HG03460 (cell line): ENCODE data around the gene EEF1AKMT4.

Source experiments
- ATAC-seq: cut with Tn5 transposase; IDR thresholded peaks from one replicate; pipeline ENCODE4 v1.9.1; 2021; ENCODE audit not compliant: unreplicated experiment

Gene EEF1AKMT4

DNA sequence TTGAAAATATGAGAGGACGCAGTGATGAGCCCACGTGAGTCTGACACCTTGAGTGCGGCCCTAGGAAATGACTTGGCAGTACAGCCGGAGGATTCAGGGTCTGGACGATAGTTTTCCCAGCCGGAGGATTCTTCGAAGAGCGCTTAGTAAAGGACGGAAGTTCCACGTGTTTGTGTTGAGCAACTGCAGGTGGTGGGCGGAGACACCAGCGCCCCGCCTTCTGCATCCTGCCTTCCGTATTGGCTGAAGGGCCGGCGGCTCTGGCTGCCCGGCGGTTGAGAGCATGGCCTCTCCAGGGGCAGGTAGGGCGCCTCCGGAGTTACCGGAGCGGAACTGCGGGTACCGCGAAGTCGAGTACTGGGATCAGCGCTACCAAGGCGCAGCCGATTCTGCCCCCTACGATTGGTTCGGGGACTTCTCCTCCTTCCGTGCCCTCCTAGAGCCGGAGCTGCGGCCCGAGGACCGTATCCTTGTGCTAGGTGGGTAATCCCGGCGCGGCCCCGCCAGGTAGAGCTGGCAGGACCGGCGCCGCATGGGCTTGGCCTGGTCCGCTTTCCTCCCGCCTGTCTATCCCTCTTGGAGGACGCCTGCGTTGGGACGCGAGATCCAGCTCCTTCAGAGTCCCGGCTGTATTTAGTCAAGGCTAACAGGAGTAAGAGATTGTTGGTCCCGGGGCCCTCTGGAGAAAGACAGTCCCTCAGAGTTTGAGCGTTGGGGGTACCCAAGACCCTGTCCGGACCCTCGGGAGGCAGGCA lies at the start of gene EEF1AKMT4:
Gene EEF1AKMT4, plus strand, starts transcription at position 261 of the 755 bp plus-strand sequence. Its CDS starts 23 bp downstream, at position 284.
- peak; percentile 85 for ATAC-seq

DNA sequence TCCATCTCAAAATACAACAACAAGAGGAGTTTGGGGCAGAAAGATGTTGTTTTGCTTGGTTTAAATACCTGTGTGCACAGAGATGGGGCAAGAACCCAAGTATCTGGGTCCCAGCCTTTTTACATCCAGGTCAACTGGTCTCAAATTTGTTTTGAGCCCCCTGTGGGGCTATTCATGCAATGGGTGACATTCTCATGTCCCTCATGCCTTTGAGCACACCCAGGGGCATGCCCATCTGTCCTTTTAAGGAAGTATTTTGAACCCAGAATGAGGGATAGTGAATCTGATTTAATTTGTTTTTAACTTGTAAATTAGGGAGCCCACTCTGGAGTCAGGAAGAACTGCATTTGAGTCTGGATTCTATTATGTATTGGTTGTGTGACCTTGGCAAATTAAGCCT lies 48.6 kb upstream of the EEF1AKMT4 start:
- no peak for ATAC-seq

DNA sequence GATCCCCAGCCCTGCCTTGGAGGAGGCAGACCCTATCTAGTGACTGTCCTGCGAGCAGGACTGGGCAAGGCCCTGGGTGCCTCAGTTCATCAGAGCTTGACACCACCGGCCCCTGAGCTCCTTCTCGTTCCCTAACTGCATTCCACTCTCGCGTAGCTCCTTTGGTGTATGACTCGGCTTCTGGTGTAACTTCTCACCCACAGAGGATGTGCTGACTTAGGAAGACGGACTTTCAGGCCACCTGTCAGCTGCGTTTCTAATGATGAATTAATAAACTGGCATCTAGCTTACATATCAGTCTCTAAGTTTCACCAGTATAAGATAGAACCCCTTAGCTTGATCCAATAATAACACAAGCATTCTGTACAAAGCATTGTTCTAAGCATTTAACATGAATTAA lies 45.9 kb upstream of the EEF1AKMT4 start:
- no peak for ATAC-seq

DNA sequence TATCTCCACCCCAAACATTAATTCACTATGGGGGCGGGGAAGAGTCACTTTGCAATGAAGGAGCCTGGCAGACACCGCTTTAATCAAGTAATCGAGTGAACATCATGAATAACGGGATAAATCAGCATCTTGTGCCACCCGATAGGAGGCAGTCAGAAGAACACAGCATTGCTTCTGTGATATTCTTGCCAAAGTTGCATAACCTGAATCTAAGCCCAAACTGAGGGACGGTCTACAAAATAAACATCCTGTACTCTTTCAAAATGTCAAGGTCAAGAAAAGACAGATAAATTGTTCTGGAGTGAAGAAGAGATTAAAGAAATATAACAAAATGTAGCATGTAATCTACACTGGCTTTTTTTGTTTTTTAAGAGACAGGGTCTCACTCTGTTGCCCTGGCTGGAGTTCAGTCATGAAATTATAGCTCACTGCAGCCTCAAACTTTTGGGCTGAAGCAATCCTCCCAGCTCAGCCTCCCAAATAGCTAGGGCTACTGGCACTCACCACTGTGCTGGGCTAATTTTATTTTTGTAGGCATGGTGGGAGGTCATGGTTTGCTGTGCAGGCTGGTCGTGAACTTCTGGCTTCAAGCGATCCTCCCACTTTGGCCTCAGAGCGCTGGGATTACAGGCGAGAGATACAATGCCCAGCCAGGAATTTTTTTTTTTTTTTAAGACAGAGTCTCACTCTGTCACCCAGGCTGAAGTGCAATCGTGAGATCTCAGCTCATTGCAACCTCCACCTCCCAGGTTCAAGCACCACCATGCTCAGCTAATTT lies 40.1 kb upstream of the EEF1AKMT4 start:
- ATAC-seq: no peak

DNA sequence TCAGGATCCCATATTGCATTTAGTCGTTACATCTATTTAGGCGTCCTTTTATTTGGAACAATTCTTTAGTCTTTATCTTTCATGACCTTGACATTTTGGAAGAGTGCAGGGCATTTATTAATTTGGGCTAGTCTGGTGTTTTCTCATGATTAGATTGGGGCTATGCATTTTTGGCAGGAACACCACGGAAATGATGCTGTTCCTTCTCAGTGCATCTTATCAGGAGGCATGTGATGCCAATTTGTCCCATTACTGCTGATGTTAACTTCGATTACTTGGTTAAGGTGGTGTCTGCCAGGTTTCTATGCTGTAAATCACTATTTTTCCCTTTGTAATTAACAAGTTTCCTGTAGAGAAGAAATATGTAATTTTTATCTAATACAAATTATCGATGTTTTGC lies 38.2 kb upstream of the EEF1AKMT4 start:
- ATAC-seq: no peak

DNA sequence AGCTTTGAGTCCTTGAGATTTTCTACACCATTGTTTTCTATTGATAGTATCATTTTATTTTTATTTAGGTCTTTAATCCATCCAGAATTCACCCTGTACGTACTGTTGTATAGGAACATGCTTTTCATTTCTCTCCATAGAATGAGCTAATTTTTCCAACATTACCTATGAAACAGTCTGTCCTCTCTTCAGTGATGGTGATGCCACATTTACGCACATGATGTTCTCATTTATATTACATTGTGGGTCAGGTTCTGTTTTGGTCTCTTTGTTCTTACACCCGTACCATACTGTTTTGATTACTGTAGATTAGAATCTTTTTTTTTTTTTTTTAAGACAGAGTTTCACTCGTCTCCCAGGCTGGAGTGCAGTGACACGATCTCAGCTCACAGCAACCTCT lies 37.8 kb upstream of the EEF1AKMT4 start:
- no peak for ATAC-seq

DNA sequence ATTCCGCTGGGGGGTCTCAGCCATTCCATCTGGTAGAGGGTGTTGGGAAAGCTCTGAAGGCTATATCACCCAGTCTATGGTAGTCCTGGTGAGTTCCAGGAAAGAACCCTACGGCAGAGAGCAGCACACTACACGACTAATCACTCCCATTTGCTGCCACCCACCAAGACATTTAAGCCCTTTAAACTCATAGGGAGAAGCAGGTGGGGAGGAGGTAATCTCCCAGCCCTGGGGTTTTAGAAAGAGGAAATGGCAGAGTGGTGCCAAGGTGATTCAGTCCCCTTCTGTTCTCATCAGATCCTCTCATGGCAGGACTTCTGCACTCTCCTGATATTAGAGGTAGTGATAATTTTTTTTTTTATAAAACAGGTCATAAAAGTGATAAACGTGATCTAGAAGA lies 30.7 kb upstream of the EEF1AKMT4 start:
- ATAC-seq: no peak

DNA sequence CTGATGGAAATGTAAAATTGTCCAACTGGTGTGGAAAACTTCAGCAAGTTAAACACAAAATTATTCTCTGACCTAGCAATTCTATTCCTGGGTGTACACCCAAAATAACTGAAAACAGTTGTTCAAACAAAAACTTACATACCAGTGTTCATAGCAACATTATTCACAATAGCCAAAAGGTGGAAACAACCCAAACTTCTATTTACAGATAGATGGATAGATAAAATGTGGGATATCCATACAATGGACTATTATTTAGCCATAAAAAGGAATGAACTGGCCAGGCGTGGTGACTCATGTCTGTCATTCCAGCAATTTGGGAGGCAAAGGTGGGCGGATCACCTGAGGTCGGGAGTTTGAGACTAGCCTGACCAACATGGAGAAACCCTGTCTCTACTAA lies 27.0 kb upstream of the EEF1AKMT4 start:
- ATAC-seq: no peak

DNA sequence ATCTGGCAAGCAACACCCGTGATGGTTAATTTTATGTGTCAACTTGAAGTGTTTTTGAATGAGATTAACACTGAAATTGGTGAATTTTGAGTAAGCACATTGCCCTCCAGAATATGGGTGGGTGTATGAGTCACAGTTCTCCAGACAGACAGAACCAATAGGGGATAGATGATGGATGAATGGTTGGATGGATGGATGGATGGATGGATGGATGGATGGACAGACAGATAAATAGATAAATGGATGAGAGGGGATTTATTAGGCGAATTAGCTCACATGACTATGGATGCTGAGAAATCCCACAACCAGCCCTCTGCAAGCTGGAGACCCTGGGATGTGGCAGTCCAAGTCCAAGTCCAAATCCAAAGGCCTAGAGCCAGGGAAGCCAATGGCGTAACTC lies 25.5 kb upstream of the EEF1AKMT4 start:
- ATAC-seq: no peak

DNA sequence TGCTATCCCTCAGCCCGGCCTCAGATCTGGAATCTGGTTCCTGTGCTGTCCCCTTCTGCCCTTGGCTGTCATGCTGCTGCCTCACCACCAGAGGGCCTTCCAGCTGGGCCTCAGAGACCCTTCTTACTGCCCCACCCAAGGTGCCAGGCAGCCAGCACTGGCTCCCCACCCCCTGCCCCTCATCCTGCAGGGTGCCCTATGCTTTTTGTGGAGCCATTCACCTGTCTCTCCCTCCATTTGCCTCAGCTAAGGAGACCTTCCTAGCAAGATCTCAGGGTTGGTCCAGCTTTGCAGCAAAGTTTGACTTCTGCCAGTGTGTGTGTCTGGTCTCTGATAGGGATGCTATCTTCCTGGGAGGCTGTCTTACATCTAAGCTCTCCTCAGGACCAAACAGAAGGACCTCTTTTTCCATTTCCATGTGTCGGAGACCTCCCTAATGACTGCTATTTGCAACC lies 22.0 kb upstream of the EEF1AKMT4 start:
- ATAC-seq: no peak

DNA sequence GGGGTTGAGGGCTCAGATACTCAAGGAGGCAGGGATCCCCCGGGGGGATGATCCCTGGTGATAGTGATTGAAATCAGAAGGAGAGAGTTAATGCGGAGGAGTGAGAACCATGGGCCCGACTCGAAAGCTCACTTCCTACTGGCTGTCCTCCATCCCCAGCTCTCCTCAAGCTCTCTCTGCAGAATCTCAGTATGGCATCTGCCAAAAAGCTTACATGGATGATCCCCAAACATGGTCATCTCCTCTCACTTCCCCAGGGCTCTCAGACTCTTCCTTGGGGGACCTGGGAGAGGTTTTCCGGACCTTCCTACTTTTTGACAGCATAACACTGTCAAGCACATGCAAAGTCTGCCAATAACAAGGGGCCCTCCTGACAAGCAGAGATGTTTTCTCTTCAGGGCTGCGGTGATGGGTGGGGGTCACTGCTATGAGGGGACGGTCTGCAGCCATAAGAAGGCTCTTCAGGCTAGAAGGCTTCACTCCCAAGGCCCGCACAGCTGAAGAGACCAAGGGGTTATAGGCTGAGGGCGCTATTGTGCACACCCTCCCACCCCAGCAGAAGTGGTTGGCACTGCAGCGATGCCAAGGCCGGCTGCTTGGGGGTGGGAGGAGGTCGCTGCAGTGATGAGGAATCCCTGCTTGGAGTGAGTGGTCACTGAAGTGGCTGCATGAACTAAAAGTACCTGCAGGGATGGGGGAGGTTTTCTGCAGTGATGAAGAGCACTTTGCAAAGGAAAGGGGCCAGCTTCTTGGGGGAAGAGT lies 20.9 kb upstream of the EEF1AKMT4 start:
- ATAC-seq: no peak

DNA sequence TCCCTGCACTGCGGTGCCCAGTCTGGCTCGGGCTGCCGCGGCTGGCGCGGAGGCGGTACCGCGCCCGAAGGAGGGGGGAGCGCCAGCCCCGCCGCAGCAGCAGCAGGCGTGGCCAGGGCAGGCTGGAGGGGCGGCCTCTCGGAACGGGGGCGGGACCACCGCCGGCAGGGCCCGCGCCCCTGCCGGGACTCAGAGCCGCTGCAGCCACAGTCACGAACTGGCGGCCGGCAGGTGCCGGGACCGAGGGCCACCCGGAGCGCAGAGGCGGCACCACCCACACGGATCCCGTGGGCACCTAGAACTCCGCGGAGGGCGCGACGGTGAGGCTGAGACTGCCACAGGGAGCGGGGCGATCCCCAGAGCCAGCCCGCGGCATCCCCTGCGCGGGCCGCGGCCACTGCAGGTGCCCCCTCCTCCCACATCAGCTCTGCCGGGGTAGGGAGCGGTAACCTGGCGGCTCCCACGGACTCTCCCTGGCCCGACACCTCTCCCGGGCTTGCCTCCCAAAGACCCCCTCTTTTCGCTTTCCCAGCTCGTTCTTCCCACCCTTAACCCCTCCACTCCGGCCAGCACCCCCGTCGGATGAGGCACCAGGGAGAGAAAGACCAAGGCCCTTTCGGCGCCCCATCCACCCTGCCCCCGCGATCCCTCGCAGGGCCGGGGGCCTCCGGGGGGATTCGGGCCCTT lies 19.9 kb upstream of the EEF1AKMT4 start, which contains the start of gene VWA5B2:
Gene VWA5B2, plus strand, starts transcription at position 192 of the 687 bp plus-strand sequence. CDS start 944 bp downstream, outside the sequence.
- ATAC-seq: peak; percentile 66

DNA sequence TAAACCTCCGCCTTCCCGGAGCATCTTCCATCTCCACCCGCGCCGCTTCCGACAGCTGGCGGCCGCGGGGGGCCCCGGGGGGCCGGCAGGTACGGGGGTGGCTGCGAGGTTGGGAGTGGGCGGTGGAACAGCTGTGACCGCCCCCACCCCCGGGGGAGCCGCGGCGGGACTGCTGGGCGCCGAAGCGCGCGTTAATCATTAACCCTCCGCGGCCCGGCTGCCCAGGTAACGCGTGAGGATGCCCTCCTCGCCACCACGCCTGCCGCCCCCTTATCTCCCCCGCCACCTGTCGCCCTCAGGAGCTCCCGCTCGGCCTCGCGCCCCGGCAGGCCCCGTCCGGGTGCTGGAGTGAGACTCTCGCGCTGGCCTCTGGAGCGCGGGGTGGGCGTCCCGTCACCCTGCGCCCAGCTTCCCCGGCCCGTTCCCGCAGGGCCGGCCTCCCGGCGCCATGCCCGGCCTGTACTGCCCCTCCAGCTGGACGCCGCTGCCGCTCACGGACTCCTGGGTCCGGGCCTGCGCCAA lies 19.3 kb upstream of the EEF1AKMT4 start:
- no peak for ATAC-seq

DNA sequence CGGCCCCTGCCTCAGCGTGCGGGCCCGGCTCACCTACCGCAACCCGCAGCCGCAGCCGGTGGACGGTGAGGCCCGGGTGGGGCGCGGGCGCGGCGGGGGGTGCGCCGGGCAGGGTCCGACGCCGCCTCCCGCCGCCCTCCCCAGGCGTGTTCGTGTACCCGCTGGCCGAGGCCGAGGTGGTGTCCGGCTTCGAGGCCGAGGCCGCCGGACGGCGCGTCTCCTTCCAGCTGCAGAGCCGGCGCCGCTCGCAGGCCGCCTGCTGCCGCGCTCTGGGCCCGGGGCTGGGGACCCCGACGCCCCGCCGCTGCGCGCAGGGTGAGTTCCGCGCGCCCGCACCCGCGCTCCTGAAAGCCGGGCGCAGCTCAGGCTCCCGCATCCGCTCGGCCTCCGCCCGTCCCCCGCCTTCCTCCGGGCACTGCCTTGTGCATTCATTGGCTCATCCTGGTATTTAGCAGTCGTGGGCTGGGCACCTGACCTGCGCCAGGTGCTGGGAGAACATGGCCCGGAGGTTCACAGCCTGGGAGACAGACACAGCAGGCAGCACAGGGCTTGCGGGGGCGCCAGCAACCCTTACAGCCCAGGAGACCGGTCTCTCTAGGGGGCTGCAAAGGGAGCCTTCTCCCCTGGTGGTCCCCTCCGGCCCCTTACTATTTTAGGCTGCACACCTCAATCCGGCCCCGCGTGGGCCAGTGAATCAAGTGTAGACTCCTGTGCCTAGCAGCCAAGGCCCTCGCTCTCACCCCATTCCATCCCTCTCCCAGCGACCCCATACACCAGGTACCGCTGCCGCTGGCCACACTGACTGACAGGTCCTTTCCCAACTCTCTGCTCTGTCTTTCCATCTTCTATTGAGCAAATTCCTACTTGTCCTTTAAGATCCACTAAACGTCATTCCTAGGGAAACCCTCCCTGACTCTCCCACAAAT lies 18.6 kb upstream of the EEF1AKMT4 start:
- ATAC-seq: no peak

DNA sequence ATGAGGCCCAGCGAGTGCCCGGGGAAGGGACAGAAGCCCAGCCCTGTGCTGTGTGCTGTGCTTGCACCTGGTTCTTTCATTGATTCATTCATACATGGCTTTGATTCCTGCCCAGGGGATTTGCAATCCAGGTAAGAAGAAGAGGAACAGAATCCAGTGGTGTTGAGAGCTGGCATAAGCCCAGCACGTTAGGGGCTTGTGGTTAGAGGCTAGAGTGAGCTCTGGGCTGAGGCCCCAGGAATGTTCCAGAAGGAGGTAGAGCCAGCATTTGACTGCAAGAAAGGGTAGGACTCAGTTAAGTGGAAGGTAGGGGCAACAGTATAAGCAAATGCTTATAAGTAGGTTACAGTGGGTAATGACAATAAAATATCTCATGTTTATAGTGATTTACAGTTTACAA lies 17.8 kb upstream of the EEF1AKMT4 start:
- ATAC-seq: no peak

DNA sequence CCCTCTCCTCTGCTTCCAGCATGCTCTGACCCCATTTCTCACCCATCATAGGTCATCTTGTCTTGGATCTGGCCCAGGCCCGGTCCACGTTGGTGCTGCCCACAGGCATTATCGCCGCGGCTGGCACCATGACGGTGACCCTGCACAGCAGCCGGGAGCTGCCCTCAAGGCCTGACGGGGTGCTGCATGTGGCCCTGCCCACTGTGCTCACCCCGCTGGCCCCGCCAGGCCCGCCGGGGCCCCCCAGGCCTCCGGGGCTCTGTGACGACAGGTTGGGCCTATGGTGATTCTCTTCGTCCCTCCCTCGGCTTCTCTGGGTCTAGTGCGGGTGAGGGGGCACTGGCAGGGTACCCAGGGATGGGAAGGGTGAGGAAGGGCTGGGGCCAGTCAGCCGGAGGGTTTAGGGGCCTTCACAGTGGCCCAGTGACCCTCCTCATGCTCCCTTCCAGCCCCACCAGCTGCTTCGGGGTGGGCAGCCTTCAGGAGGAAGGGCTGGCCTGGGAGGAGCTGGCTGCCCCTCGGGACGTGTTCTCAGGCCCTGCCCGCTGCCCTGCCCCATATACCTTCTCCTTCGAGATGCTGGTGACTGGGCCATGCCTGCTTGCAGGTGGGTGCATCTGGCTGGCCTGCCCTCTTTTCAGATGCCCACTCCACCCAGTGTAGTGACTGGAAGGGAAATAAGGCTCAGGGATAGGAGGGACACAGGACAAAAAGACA lies 16.2 kb upstream of the EEF1AKMT4 start:
- no peak for ATAC-seq

DNA sequence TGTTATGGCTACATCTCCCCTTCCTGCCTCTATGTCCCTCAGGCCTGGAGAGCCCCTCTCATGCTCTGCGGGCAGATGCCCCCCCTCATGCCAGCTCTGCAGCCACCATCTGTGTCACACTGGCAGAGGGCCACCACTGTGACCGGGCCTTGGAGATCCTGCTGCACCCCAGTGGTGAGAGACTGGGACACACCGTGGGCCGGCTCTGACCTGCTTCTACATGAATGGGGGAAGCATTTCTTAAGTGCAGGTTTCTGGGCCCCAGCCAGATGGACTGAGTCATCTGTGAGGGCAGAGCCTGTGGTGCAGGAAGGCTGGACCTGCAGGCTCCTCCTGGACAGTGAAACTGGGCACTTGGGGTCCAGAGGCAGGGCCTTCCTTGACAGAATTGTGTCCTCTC lies 15.2 kb upstream of the EEF1AKMT4 start:
- ATAC-seq: no peak

DNA sequence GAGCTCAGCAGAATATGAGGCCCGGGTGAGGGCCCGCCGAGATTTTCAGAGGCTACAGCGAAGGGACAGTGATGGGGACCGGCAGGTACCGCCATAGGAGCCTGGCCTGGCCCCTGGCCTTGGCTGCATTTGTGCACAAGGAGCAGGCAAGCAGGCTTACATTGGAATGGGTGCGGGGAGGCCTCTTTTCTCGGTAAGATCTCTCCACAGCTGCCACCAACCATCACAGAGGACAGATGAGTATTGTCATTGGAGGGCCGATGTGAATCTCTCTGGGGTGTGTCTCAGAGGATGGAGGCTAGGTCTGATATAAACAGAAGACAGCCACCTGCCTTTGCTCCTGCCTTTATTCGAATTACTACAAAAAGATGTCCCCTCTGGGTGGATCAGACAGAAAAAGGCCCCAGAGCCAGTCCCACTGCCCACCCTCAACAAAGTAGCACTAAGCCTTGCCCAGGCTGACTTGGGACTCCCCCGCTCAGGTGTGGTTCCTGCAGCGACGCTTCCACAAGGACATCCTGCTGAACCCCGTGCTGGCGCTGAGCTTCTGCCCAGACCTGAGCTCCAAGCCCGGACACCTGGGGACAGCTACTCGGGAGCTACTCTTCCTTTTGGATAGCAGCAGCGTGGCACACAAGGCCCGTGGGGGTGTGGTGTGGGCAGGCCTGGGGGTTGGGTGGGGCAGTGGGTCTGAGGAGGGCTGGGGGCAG lies 14.6 kb upstream of the EEF1AKMT4 start:
- no peak for ATAC-seq
